Hepatic stellate cell (primary cell): ENCODE data around the gene MMP17.
A peak's percentile ranks its signal among the peaks of the same experiment; 100 is the strongest.

Experiments used
- DNase-seq: peaks from one replicate; pipeline ENCODE4 v3.0.0; 2011; ENCODE audit warnings: low spot score

The MMP17 gene

DNA sequence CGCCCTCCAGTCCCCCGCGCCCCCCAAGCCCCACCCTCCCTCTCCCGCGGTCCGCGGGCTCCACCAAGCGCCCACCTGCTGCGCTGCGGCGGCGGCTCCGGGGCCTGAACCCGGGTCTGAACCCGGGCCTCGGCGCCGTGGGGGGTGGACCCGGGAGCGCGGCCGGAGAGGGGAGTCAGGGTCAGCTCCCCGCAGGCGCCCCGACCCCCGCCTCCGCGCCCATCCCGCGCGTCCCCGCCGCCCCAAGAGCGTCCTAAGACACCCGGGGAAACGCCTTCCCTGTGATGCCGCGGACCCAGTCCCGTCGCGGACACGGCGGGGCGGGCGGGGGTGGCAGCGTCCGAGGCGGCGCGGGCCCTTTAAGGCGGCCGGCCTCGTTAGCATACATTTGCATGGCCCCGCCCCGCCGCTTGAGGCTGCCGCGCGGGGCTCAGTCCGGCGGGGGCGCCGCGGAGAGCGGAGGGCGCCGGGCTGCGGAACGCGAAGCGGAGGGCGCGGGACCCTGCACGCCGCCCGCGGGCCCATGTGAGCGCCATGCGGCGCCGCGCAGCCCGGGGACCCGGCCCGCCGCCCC lies at the start of gene MMP17:
MMP17 (plus strand) TSS at position 433 of the 574 bp plus-strand sequence; CDS start at position 535, 102 bp downstream.
- DNase-seq: peak; percentile 74

DNA sequence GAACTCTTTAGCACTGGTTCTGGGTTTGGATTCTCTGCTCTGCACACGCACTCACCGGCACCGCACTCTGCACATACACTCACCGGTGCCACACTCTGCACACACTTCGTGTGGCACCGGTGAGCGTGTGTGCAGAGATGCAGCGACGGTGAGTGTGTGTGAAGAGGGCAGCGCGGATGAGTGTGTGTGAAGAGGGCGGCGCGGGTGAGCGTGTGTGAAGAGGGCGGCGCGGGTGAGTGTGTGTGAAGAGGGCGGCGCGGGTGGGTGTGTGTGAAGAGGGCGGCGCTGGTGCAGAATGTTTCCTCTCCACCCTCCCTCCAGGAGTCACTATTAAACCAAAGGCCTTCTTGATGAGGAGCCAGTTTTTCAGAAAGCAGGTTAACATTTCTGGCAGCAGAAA lies 49.2 kb upstream of the MMP17 start:
- DNase-seq: no peak

DNA sequence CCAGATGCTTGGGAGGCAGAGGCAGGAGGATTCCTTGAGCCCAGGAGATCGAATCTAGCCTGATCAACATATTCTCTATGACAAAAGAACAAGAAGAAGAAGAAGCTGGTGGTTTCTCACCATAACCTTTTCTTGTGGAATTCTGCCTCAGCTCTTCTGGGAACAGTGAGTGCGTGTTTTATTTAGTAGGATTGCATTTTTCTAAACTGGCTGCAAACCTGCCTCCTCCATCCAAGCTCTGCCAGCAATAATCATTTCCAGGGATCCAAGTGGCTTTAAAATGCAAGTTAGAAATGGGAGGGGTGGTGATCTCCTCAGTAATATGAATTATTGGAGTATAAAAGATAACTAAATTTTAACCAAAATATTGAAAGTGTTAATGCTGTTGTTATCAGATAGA lies 46.1 kb upstream of the MMP17 start:
- no peak for DNase-seq

DNA sequence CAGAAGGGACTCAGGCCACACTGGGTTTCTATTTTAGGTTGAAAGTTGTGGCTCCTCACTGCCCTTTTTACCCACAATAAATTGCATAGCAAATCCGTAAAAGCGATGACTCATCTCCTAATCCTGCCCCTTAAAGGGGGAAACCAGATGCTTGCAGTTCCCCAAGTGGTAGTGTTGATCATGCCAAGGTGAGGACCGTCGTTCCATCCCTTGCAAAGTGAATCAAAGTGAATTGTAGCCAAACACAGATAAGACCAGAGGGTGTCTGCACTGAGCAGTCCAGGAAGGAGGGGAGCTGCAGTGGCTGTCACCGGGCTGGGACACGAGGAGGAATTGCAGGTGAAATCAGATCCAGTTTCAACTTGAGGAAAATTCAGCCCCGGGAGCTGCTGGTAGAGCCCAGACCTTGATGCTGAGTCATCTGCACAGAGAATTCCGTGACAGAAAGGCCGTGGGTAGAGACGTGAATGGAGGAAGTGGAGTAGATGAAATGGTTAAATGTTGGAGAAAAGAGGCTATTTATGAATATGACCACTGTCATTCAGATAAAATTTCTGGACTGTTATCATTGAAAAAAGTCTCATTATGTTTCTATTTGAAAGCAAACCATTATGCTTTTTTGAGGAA lies 44.2 kb upstream of the MMP17 start:
- peak; percentile 85 for DNase-seq

DNA sequence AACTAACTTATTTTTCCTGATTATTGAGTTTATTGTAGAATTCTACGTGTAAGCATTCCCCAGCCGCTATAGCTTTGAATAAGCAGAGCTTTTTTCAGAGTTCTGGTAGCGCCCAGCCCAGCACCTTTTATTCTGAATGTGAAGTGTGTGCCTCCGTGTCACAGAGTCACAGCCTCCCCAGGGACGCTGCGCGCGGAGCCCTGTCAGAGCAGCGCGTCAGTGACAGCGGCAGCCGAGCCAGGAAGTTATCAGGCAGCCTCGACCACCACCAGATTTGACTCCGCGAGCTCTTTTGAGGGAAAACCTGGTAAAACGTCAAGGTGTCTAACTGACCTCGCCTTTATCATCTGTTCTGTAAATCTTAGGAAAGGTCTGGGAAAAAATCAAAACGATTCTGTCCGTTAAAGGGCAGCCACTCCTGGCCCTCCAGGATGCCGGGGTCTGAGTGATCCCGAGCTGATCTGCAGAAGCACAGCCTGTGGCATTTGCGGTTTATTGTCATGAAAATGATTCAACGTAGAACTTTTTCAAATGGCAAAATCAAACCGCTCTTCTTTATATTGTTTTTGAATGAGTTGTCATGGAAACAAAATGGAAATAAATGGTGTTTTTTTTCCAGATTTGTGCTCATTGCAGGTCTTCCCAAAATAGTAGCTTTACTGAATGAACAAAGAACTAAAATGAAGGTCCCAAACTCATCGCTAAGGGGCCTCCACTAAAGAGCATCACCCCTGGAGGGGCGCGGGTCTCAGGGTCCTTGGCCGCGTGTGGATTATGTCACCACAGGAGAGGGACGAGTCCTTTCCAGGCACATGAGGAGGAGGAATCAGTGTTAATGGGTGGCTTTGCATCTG lies 43.1 kb upstream of the MMP17 start:
- peak; percentile 19 for DNase-seq

DNA sequence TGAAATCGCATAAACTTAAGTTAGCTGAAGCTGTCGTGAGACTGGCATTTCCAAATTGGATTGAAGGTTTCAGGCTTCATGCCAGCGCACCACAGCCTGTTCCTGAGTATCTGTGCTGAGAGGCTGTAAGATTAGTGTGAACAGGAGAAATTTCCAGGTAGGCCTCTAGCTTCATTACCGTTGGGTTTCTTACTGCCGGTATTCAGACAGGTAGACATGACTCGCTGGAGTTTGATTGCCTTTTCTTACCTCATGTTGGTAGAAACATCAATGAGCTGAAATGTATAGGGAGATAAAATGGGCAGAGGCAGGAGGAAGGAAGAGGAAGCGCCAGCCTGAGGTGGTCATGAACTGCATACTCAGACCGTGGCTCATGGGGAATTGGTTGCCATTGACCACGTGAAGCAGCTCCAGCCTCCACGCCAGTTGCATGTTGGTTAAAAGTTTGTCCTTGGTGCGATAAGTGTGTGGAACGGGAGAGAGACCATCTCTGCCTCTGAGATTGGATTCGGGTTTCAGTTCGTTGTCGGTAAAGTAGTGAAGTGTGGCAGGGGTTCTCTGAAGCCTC lies 42.3 kb upstream of the MMP17 start:
- DNase-seq: no peak

DNA sequence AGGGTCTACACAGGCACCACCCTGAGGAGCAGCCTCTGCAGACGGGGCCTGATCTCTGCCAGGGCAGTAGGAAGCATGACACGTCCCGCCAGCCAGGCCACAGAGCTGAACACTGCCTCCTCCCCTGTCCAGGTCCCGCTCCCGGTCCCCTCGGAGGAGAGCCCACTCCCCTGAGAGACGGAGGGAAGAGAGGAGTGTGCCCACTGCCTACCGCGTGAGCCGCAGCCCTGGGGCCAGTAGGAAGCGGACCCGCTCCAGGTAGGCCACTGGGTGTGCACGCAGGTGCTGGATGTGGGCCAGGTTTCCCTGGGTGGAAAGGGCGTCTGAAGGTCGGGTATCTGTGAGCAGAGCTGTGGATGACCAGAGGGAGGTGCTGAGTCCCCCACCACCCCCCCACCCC lies 41.9 kb upstream of the MMP17 start:
- no peak for DNase-seq

DNA sequence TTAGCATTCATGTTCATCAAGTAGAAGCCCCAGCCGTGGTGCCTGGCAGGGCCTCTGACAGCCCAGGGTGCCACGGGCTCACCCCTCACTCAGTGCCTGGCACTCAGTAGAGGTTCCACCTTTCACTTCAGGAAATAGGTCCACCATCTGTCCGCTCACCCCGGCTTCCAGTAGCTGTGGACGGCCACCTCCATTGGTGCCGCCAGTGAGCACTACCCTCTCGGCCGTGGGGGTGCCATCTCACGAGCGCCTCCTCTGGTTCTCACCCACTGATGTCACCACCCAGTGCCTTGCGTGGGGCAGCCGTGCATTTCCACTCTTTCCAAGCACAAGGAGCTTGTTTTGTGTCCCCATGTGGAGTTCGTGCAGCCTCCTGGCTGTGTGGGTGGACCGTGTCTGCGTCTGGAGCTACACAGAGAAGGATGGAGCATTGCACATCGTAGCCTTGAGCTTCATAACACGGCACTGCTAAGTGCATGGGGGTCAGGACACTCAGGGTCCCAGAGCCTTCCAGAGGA lies 41.0 kb upstream of the MMP17 start:
- DNase-seq: no peak

DNA sequence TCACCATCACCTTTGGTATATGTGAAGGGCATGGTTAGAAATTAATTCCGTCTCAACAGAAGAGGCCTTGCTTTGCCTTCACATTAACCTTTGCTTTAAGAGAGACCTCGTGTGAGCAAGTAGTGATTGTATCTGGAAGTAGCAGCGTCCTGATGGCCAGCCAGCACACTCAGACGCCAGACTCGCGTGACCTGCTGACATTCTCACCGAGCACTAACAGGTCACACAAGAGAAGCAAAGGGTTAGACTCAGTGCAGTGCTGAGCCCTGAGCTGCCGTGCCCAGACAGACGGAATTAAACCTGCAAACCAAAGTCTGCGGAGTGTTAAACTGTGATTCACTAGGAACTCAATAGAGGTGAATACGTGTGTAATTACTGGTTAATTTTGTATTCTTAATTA lies 40.1 kb upstream of the MMP17 start:
- no peak for DNase-seq

DNA sequence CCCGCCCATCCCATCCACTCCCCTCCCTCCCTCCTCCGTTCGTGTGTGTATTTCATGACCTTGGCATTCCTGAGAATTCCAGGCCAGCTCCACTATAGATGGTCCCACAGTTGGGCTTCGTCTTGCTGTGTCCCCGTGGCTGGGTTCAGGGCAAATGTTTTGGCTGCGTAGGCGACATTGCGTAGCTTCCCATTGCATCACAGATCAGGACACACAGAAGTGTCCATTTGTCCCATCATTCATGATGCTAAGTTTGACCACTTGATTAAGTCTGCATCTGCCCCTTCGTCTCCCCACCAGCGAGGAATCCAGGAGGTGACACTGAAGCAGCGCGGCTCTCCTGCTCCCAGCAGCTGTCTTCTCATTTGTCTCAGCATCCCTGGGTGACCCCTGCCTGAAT lies 38.6 kb upstream of the MMP17 start:
- DNase-seq: no peak

DNA sequence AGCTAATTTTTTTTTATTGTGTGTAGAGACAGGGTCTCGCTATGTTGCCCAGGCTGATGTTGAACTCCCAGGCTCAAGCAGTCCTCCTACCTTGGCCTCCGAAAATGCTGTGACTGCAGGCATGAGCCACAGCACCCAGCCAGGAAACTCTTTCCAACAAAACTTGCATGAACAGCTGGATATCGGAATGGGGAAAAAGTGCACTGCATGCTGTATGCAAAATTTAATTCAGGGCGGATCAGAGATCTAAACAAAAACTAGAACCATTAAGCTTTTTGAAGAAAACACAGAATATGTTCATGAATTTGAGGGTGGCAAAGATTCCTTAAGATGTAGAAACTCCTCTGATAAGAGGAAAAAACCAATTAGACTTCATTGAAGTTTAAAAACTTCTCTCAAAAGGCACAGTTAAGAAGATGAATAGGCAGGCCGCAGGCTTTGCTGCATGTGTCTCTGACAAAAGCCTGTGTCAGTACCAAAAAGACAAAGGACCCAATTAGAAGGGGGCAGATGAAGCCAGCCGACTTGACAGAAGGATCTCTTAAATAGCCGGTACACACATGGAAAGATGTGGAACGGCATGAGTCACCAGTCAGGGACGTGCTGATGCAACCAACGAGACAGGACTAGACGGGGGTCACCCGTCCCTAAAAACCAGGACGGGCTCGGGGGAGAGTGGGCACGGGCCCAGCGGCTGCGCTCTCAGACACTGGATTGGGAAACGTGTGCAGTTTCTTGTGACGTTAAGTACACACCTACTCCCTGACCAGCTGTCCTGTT lies 34.8 kb upstream of the MMP17 start:
- no peak for DNase-seq

DNA sequence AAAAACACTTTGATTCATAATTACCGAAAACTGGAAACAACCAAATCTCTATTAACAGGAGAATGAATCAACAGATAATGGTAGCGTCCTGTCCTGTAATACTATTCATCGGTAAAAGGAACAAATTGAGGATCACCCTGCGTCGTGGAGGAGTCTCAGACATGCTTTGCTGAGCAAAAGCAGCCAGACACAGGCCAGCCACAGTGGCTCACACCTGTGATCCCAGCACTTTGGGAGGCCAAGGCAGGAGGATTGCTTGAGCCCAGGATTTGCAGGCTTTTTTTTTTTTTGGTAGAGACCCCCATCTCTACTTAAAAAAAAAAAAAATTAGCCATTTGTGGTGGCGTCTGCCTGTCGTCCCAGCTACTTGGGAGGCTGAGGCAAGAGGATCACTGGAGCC lies 34.1 kb upstream of the MMP17 start:
- no peak for DNase-seq

DNA sequence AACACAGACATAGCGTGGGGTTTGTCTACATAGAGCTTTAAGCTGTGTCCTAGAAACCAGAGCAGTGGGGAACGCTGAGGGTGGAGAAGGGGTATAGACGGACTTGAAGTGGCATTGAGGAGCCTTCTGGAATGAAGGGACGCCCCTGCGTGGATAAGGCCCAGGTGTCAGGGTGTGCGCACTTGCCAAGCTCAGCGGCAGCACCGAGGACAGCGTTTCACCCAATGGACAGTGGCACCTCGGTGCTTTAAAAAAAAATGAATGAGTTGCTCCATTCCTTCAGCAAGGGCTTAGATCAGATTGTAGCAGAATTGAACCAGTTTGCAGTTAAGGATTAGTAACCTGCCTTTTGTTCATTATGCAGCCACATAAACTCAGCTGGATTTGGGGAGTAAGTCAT lies 33.6 kb upstream of the MMP17 start:
- no peak for DNase-seq

DNA sequence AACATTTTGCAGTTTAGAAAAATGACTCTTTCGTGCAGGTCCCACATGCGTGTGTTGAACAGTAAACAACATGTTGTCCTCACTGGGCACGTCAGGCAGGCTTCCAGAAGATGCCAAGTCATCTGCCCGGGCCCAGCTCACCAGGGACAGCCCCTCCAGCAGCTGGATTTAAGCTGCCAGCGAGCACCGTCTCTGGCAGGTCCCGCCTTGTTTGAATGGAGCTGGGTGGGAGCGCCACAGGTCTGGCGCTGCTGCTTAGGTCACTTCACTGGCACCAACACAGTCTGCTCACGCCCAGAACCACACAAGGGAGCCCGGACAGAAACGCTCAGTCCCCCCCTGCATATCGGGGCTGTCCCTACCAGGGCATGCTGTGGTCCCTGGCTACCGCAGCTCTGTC lies 33.1 kb upstream of the MMP17 start:
- DNase-seq: no peak

DNA sequence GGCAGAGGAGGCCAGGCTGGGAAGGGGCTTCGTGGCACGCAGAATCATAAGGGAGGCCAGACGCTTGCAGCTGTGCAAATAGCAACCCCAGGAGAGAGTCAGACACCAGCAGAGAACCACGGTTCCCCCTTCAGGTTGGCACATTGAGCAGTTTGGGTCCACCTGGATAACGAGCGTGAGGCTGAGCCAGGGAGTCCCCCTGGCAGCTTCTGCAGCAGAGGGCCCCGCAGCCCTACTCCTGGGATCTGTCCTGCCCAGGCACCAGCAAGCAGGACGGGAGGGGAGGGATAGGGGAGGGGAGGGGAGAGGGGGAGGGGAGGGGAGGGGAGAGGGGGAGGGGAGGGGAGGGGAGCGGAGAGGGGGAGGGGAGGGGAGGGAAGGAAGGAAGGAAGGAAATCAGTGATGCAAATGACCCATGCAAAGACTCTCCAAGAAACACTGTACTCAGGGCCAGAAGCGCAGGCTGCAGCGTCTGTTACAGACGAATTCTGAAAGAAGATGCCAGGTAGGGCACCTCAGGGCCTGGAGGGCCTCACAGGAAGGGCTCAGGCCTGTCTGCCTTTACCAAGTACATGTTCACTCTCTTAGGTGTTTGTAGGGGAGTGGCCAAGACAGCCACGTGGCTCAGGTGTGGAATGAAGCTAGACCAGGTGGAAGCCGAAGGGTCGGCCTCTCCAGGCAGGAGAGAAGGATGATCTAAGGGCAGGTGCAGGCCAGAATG lies 32.3 kb upstream of the MMP17 start:
- no peak for DNase-seq

DNA sequence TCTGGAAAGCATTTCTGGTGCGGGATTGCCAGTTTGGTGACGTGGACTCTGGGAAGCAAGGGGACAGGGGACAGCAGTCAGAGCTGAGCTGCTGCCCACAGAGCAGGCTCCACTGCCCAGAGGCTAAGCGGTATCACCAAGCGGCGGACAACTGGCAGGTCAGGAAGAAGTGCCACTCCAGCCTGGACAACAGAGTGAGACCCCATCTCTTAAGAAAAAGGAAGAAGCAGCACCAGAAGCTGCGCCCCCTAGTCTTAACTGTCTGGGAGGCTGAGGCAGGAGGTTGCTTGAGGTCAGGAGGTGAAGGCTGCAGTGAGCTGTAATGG lies 31.8 kb upstream of the MMP17 start:
- DNase-seq: no peak

DNA sequence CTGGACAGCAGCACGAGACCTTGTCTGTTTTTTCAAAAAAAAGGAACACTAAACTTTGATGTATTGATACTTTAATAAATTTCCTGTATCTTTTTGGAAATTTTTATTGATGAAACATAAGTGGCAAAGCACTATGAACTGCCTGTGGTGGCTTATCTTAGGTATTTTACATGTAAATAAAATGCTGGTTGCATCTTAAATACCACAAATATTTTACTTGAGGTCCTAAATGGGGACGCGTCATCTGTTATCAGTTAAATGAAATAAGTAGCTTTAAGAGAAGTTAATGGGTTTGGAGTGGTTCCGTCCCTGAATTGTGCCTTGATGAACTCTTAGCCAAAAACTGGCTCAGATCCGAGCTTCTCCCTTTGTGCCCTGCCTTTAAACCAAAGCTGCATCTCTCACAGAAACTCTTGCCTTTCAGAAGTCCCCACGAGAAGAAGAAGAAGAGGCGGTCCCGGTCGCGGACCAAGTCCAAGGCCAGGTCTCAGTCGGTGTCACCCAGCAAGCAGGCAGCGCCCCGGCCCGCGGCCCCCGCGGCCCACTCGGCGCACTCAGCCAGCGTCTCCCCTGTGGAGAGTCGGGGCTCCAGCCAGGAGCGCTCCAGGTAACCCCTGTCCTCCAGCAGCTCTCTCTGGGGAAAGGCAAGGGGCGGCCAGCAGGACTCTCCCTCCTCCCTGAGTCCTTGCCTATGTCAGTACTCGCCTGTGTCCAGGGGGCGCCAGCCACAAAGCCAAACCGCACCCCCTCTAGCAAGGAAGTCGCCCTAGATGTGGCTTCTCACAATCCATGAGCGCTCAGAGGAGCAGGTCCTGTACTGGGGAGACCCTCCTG lies 31.2 kb upstream of the MMP17 start:
- no peak for DNase-seq

DNA sequence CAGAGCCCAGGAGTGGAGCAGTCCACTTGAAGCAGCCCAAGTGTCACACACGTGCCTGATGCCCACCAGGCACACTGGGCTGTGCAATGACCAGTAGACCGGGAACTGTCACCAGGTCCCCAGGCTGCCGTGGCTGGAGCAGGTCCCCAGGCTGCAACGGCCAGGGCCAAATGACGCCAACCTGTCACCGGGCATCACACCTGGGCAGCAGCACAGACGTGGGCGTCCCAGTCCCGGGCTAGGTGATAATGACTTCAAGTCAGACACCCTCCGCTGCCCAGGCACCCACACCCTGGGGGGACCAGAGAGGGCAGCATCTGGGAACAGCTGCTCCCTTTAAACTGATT lies 30.6 kb upstream of the MMP17 start:
- DNase-seq: no peak

DNA sequence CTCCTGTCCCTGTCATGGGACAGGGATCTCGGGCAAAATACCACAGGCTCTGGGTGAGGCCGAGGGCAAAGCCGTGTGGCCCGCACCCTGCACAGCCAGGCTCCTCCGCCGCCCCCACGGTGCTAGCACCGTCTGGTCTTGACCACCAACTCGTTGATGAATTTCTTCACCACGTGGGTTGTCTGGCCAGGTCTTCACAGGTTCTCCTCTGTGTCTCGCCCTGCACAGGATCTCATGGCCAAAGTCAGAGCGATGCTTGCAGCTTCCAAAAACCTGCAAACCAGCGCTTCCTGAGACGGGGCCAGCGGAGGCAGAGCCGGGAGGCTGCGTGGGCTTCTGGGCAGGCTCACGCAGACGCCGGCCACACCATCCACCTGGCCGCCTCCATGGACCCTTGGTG lies 29.0 kb upstream of the MMP17 start:
- no peak for DNase-seq

DNA sequence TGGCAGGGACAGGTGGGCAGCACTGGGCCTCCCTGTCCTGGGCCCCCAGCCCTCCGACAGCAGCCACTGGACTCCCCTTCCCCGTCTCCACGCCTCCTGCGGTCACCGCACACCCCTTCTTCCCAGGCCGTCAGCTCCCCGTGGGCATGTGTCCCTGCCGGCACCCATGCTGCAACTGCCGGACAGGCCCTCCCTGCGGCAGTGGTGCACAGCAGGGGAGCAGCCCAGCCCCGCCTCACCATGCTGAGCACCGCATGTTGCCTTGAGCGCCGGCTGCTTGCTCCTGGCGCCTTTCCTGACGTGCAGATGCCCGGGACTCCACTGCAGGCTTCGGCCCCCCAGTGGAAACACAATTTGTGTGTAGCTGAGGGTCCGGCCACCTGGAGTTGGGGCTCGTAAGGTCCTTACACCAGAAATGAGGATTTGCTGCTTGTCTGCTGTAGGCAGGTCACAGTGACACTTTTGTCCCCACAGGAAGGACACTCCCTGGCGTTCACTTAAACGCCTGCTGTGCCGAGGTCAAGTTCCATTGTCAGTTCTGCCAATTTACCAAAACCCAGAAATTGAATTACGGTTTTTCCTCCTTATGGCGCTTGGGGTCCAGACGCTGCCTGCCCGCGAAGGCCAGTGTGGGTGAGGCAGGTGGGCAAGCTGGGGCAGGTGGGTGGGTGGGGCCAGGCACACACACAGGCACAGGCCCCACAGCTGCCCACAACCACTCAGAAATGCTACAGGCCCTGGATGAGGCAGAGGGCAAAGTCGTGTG lies 28.2 kb upstream of the MMP17 start:
- no peak for DNase-seq
